Measurements from ENCODE around the gene GPI. TPM values are rescaled to one million over a fixed set of nuclear protein-coding genes. Genes with fewer than 3 reads are reported as not detected.

The GPI gene
- total RNA-seq, 5 donors from 2014 or later (not counting 1 experiment from before 2014, with no cell fraction given): 108 to 132 (median 126) TPM

DNA sequence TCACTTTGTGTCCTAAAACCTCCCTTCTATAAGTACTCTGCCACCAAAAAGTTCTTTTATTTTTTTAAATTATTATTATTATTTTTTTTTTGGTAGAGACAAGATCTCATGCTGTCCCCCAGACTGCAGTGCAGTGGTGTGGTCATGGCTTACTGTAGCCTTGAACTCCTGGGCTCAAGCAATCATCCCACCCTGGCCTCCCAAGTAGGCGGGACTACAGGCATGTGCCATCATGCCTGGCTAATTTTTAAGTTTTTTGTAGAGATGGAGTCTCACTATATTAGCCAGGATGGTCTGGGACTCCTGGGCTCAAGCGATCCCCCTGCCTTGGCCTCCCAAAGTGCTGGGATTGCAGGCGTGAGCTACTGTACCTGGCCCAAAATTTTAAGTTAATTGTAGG, 29.1 kb upstream of the GPI start:
- ChIA-PET POLR2A (no interaction called here), CTCF (interaction anchor here in 1 of 2 donors (0.8 to 1.0 kb wide), 2 partner anchors 15 to 114 kb away, joined by 3 read pairs; no protein-coding TSS in a partner anchor)
- Mint-ChIP-seq H3K9me3 (no peaks in the 10 kb centered on the region), H3K36me3 (peaks cover 49% of the 10 kb centered on the region), H3K27me3 (no peaks in the 10 kb centered on the region), H3K4me1 (peaks cover 7 to 11% (median 10%) of the 10 kb centered on the region in 3 donors), H3K27ac (no peak overlapping the region), H3K4me3 (no peak overlapping the region)
- Histone ChIP-seq H3K9me3 (no peaks in the 10 kb centered on the region), H3K27me3 (replicated peaks in 1 of 2; ENCODE audit: control insufficient read depth in 2 of 2, extremely low read depth in 1 of 2, insufficient read depth in 2 of 2, low read length in 1 of 2) (no peaks in the 10 kb centered on the region), H3K36me3 (ENCODE audit: control insufficient read depth in 2 of 2, extremely low read depth in 1 of 2, insufficient read depth in 1 of 2, low read length in 1 of 2) (peaks cover 31 to 57% of the 10 kb centered on the region in 2 donors), H3K4me3 (ENCODE audit: control insufficient read depth in 1 of 2, extremely low read depth in 1 of 2, low read length in 1 of 2) (no peak overlapping the region), H3K27ac (ENCODE audit: low read length) (no peak overlapping the region), H3K4me1 (ENCODE audit: control insufficient read depth in 1 of 2, extremely low read depth in 1 of 2, insufficient read depth in 2 of 2, low read length in 2 of 2) (peaks cover 0 to 4% of the 10 kb centered on the region in 2 experiments)
- no peak for DNase-seq
- WGBS (ENCODE audit: insufficient coverage): 100% methylated on average over 1 of the region's 3 CpGs
- ATAC-seq (replicated peaks in 1 of 4): no peak

DNA sequence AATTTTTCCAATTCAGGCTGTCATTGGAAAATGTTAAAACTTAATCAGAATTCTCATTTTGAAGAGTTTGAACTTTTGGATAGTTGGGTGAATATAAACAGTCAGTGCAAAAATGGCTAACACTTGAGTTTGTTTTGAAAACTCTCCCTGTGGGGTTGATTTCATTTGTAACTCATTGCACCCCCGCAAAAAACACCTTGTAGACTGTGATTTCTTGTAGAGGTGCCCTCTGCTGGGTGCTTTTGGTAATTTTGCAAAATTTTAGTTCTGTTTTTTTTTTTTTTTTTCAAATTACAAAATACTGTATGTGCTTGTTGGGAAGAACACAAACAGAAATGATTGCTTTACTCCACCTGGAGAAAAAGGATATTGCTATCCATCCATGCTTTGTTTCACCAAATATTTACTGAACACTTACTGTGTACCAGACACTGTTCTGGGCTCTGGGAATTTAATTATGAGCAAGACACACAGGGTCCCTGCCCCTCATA, 28.2 kb upstream of the GPI start:
- no peaks in the 10 kb centered on the region for H3K27me3 Mint-ChIP-seq
- Histone ChIP-seq H3K27ac (ENCODE audit: low read length) (no peak overlapping the region), H3K27me3 (replicated peaks in 1 of 2; ENCODE audit: control insufficient read depth in 2 of 2, extremely low read depth in 1 of 2, insufficient read depth in 2 of 2, low read length in 1 of 2) (no peaks in the 10 kb centered on the region), H3K36me3 (ENCODE audit: control insufficient read depth in 2 of 2, extremely low read depth in 1 of 2, insufficient read depth in 1 of 2, low read length in 1 of 2) (peaks cover 24 to 56% of the 10 kb centered on the region in 2 donors), H3K4me1 (ENCODE audit: control insufficient read depth in 1 of 2, extremely low read depth in 1 of 2, insufficient read depth in 2 of 2, low read length in 2 of 2) (peaks cover 0 to 4% of the 10 kb centered on the region in 2 experiments), H3K9me3 (no peaks in the 10 kb centered on the region), H3K4me3 (ENCODE audit: control insufficient read depth in 1 of 2, extremely low read depth in 1 of 2, low read length in 1 of 2) (no peak overlapping the region)
- DNase-seq (peak in 28 of 35 experiments; percentile 15 to 77 (median 45)), ATAC-seq (replicated peaks in 1 of 4) (peak in 3 of 4 experiments; percentile 27 to 61 (median 37))
- 0% methylated on average over 1 of the region's 1 CpG for WGBS (ENCODE audit: insufficient coverage)
- POLR2A ChIA-PET: no interaction called here
- no peak overlapping the region for H3K4me3 Mint-ChIP-seq
- peaks cover 49% of the 10 kb centered on the region for H3K36me3 Mint-ChIP-seq
- H3K9me3 Mint-ChIP-seq: no peaks in the 10 kb centered on the region
- H3K4me1 Mint-ChIP-seq: peaks cover 7 to 11% (median 10%) of the 10 kb centered on the region in 3 donors
- CTCF ChIA-PET: interaction anchor here (0.7 to 1.0 kb wide), 3 partner anchors 16 to 1537 kb away, joined by 3 to 4 read pairs (median 3); no protein-coding TSS in a partner anchor
- peak overlapping the region in 1 of 2 donors; percentile 36 for H3K27ac Mint-ChIP-seq

DNA sequence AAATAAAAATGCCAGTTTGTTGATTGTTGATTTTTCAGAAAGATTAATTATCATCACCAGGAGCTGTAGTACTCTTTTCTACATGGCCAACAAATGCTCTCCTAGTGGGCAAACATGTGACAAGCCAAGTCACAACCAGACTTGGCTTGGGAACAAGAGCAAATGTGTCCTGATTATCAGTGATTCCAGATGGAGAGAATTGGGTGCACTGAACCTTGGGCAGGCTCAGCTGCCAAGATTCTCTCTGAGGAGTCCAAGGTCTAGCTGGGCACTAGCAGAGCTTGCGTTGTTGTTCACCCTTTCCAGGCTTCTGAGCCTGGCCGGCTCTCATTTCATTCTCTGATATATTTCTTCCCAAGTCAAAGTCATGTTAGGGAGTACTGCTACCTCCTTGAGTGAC, 27.3 kb upstream of the GPI start:
- no peaks in the 10 kb centered on the region for H3K9me3 Mint-ChIP-seq
- no peak overlapping the region for H3K27ac Mint-ChIP-seq
- no peak overlapping the region for H3K4me3 Mint-ChIP-seq
- Histone ChIP-seq H3K27ac (ENCODE audit: low read length) (no peak overlapping the region), H3K9me3 (no peaks in the 10 kb centered on the region), H3K27me3 (replicated peaks in 1 of 2; ENCODE audit: control insufficient read depth in 2 of 2, extremely low read depth in 1 of 2, insufficient read depth in 2 of 2, low read length in 1 of 2) (no peaks in the 10 kb centered on the region), H3K36me3 (ENCODE audit: control insufficient read depth in 2 of 2, extremely low read depth in 1 of 2, insufficient read depth in 1 of 2, low read length in 1 of 2) (peaks cover 28 to 59% of the 10 kb centered on the region in 2 donors), H3K4me1 (ENCODE audit: control insufficient read depth in 1 of 2, extremely low read depth in 1 of 2, insufficient read depth in 2 of 2, low read length in 2 of 2) (peaks cover 0 to 4% of the 10 kb centered on the region in 2 experiments), H3K4me3 (ENCODE audit: control insufficient read depth in 1 of 2, extremely low read depth in 1 of 2, low read length in 1 of 2) (no peak overlapping the region)
- ATAC-seq (replicated peaks in 1 of 4) (no peak), DNase-seq (no peak)
- POLR2A ChIA-PET: interaction anchor here in 1 of 2 donors (0.5 kb wide), 1 partner anchor 58 kb away, joined by 3 read pairs; no protein-coding TSS in a partner anchor
- no peaks in the 10 kb centered on the region for H3K27me3 Mint-ChIP-seq
- CTCF ChIA-PET: interaction anchor here (0.6 to 1.5 kb wide), 4 partner anchors 8 to 115 kb away, joined by 3 to 6 read pairs (median 4); no protein-coding TSS in a partner anchor
- H3K4me1 Mint-ChIP-seq: peaks cover 7 to 11% (median 10%) of the 10 kb centered on the region in 3 donors
- 67% methylated on average over 1 of the region's 2 CpGs for WGBS (ENCODE audit: insufficient coverage)
- peaks cover 53% of the 10 kb centered on the region for H3K36me3 Mint-ChIP-seq

DNA sequence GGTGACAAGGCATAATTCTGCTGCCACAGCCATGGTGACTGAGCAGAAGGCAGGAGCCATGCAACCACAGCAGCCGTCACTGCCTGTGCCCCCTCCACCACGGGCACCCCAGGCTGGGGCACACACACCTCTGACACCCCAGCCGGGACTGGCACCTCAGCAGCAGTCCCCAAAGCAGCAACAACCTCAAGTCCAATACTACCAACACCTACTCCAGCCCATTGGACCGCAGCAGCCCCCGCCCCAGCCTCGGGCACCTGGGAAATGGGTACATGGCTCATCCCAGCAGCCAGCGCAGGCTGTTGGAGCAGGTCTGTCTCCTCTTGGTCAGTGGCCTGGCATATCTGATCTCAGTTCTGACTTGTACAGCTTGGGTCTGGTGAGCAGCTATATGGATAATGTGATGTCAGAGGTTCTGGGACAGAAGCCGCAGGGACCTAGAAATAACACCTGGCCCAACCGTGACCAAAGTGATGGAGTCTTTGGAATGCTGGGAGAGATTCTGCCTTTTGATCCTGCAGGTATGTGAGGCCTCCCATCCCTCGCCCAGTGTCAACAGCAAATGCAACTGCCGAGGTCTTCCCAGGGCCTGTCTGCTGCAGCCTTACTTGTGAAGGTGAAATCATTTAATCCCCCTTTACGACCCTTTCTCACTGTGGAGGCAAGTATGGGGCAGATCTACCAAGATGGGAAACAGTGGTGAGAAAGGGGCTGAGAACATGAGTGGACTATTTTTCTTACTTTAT, 22.9 kb upstream of the GPI start:
- H3K9me3 ChIP-seq: no peaks in the 10 kb centered on the region
- H3K36me3 ChIP-seq (ENCODE audit: control insufficient read depth in 2 of 2, extremely low read depth in 1 of 2, insufficient read depth in 1 of 2, low read length in 1 of 2): peaks cover 29 to 57% of the 10 kb centered on the region in 2 donors
- Mint-ChIP-seq H3K27me3 (no peaks in the 10 kb centered on the region), H3K27ac (no peak overlapping the region), H3K4me3 (no peak overlapping the region), H3K36me3 (peaks cover 61% of the 10 kb centered on the region), H3K4me1 (peaks cover 8 to 10% (median 8%) of the 10 kb centered on the region in 3 donors), H3K9me3 (no peaks in the 10 kb centered on the region)
- CTCF ChIA-PET: no interaction called here
- no peak for DNase-seq
- no peak overlapping the region for H3K4me3 ChIP-seq (ENCODE audit: control insufficient read depth in 1 of 2, extremely low read depth in 1 of 2, low read length in 1 of 2)
- H3K27ac ChIP-seq (ENCODE audit: low read length): no peak overlapping the region
- no peaks in the 10 kb centered on the region for H3K27me3 ChIP-seq (replicated peaks in 1 of 2; ENCODE audit: control insufficient read depth in 2 of 2, extremely low read depth in 1 of 2, insufficient read depth in 2 of 2, low read length in 1 of 2)
- no peak for ATAC-seq (replicated peaks in 1 of 4)
- POLR2A ChIA-PET: interaction anchor here in 1 of 2 donors (0.7 kb wide), 1 partner anchor 84 kb away, joined by 4 read pairs; no protein-coding TSS in a partner anchor
- H3K4me1 ChIP-seq (ENCODE audit: control insufficient read depth in 1 of 2, extremely low read depth in 1 of 2, insufficient read depth in 2 of 2, low read length in 2 of 2): no peaks in the 10 kb centered on the region
- WGBS (ENCODE audit: insufficient coverage): 97% methylated on average over 7 of the region's 12 CpGs

DNA sequence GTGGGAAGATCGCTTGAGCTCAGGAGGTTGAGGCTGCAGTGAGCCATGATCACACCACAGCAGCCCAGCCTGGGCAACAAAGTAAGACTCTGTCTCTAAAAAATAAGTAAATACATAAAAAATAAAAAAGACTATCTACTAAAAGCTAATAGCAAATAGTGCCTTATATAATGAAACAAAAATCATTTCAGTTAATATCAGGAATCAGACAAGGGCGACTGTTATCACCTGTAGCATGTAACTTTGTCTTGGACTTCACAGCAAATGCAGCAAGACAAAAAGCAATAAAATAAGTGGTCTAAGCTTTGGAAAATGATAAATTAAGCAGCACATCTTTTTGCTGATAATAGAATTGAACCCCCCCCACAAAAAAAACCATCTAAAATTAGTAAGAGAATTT, 21.2 kb upstream of the GPI start:
- Histone ChIP-seq H3K4me3 (ENCODE audit: control insufficient read depth in 1 of 2, extremely low read depth in 1 of 2, low read length in 1 of 2) (no peak overlapping the region), H3K36me3 (ENCODE audit: control insufficient read depth in 2 of 2, extremely low read depth in 1 of 2, insufficient read depth in 1 of 2, low read length in 1 of 2) (peaks cover 22 to 57% of the 10 kb centered on the region in 2 donors), H3K27ac (ENCODE audit: low read length) (no peak overlapping the region), H3K27me3 (replicated peaks in 1 of 2; ENCODE audit: control insufficient read depth in 2 of 2, extremely low read depth in 1 of 2, insufficient read depth in 2 of 2, low read length in 1 of 2) (no peaks in the 10 kb centered on the region), H3K4me1 (ENCODE audit: control insufficient read depth in 1 of 2, extremely low read depth in 1 of 2, insufficient read depth in 2 of 2, low read length in 2 of 2) (no peaks in the 10 kb centered on the region), H3K9me3 (no peaks in the 10 kb centered on the region)
- ChIA-PET POLR2A (interaction anchor here in 1 of 2 donors (0.5 kb wide), 1 partner anchor 9 kb away, joined by 3 read pairs; no protein-coding TSS in a partner anchor), CTCF (no interaction called here)
- no peaks in the 10 kb centered on the region for H3K27me3 Mint-ChIP-seq
- H3K36me3 Mint-ChIP-seq: peaks cover 53% of the 10 kb centered on the region
- no peak overlapping the region for H3K27ac Mint-ChIP-seq
- no peak overlapping the region for H3K4me3 Mint-ChIP-seq
- no peak for DNase-seq
- ATAC-seq (replicated peaks in 1 of 4): no peak
- H3K9me3 Mint-ChIP-seq: no peaks in the 10 kb centered on the region
- peaks cover 6 to 8% (median 6%) of the 10 kb centered on the region in 3 donors for H3K4me1 Mint-ChIP-seq
- WGBS (ENCODE audit: insufficient coverage): no CpG with 5 or more reads among the region's 2 CpGs

DNA sequence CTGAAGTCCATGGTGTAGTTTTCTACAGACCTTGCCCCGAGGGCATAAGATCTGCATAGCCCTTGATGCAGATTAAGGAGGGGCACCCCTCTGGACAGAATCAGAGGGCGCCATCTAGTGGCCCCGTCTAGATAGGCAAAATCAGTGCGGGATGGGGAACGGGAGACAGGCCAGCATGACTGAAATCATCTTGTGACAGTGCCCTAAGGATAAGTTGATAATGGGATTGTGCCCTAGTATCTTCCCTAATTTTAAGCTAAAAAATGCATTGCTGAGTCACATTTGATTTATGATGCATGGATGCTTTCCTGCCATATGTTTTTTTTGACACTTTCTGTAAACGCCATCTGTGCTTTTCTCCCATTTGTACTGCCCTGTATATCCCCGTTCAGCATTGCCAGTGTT, 19.0 kb upstream of the GPI start:
- Histone ChIP-seq H3K4me1 (ENCODE audit: control insufficient read depth in 1 of 2, extremely low read depth in 1 of 2, insufficient read depth in 2 of 2, low read length in 2 of 2) (peaks cover 7 to 22% of the 10 kb centered on the region in 2 experiments), H3K27ac (ENCODE audit: low read length) (no peak overlapping the region), H3K27me3 (replicated peaks in 1 of 2; ENCODE audit: control insufficient read depth in 2 of 2, extremely low read depth in 1 of 2, insufficient read depth in 2 of 2, low read length in 1 of 2) (no peaks in the 10 kb centered on the region), H3K9me3 (no peaks in the 10 kb centered on the region), H3K4me3 (ENCODE audit: control insufficient read depth in 1 of 2, extremely low read depth in 1 of 2, low read length in 1 of 2) (no peak overlapping the region), H3K36me3 (ENCODE audit: control insufficient read depth in 2 of 2, extremely low read depth in 1 of 2, insufficient read depth in 1 of 2, low read length in 1 of 2) (peaks cover 19 to 39% of the 10 kb centered on the region in 2 donors)
- no peaks in the 10 kb centered on the region for H3K27me3 Mint-ChIP-seq
- peak overlapping the region in 1 of 2 donors; percentile 76 for H3K27ac Mint-ChIP-seq
- DNase-seq (peak in 33 of 35 experiments; percentile 28 to 79 (median 56)), ATAC-seq (replicated peaks in 1 of 4) (no peak)
- peaks cover 21 to 22% (median 22%) of the 10 kb centered on the region in 3 donors for H3K4me1 Mint-ChIP-seq
- H3K4me3 Mint-ChIP-seq: no peak overlapping the region
- 25% methylated on average over 7 of the region's 7 CpGs for WGBS (ENCODE audit: insufficient coverage)
- ChIA-PET POLR2A (no interaction called here), CTCF (interaction anchor here (0.9 to 1.3 kb wide), 6 partner anchors 8 to 126 kb away, joined by 3 to 5 read pairs (median 4); no protein-coding TSS in a partner anchor)
- H3K36me3 Mint-ChIP-seq: peaks cover 37% of the 10 kb centered on the region
- no peaks in the 10 kb centered on the region for H3K9me3 Mint-ChIP-seq
